Fibroblast of pulmonary artery (primary cell): Measurements from ENCODE around the gene PLB1.

ENCODE experiments used
- DNase-seq: peaks from one replicate; pipeline ENCODE4 v3.0.0-alpha.2; 2010; ENCODE audit warnings: low read depth
- H3K4me3 ChIP-seq: replicated peaks from 2 replicates; pipeline ENCODE4 v1.5.1; 2011; ENCODE audit warnings: low read depth, mild to moderate bottlenecking, control low read depth, low read length, moderate library complexity
- TF ChIP-seq, protein P1 (sequence below): IDR thresholded peaks from 2 replicates; pipeline ENCODE4 v1.5.1; 2011; ENCODE audit warnings: mild to moderate bottlenecking, control low read depth, low read length, inconsistent platforms; ENCODE audit errors: missing control alignments

The PLB1 gene

DNA sequence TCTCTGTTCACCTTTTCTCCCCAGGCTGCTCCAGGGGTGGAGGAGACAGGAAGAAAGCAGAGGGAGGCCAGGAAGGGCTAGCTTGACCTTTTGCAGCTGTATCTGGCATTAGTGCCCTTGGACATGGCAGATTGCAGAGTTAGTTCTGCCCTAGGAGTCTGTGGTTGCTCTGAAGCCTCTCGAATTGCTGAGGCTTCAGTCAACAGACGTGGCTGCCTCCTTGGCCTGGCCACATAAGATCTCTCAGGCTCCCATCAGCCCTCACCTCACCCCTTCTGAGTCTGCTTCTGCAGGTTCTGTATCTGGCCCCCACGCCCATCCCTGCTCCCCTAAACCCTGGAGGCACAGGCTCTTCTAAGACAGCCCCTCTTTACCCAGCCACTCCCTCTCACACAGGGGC lies 18.2 kb upstream of the PLB1 start:
- H3K4me3 ChIP-seq: no peak overlapping the region
- DNase-seq: no peak
- TF ChIP-seq, protein P1, sequence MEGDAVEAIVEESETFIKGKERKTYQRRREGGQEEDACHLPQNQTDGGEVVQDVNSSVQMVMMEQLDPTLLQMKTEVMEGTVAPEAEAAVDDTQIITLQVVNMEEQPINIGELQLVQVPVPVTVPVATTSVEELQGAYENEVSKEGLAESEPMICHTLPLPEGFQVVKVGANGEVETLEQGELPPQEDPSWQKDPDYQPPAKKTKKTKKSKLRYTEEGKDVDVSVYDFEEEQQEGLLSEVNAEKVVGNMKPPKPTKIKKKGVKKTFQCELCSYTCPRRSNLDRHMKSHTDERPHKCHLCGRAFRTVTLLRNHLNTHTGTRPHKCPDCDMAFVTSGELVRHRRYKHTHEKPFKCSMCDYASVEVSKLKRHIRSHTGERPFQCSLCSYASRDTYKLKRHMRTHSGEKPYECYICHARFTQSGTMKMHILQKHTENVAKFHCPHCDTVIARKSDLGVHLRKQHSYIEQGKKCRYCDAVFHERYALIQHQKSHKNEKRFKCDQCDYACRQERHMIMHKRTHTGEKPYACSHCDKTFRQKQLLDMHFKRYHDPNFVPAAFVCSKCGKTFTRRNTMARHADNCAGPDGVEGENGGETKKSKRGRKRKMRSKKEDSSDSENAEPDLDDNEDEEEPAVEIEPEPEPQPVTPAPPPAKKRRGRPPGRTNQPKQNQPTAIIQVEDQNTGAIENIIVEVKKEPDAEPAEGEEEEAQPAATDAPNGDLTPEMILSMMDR: no peak

DNA sequence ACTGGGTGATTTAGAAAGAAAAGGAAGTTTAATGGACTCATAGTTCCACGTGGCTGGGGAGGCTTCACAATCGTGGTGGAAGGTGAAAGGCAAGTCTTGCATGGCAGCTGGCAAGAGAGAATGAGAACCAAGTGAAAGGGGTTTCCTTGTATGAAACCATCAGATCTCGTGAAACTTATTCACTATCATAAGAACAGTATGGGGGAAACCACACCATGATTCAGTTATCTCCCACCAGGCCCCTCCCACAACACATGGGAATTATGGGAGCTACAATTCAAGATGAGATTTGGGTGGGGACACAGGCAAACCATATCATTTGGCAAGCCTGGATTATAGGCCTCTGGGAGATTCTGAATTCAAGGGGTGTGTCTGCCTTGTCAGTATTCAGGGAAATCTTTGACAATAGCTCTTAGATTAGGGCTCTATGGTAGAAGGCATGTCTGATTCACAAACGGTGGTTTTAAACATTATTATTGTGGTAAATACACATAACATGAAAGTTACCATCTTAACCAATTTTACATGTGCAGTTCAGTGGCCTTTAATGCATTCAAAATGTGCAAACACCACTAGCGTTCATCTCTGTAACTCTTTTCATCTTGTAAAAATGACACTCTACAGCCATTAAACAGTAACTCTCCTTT lies 15.3 kb upstream of the PLB1 start:
- TF ChIP-seq, protein P1: no peak
- no peak for DNase-seq
- no peak overlapping the region for H3K4me3 ChIP-seq

DNA sequence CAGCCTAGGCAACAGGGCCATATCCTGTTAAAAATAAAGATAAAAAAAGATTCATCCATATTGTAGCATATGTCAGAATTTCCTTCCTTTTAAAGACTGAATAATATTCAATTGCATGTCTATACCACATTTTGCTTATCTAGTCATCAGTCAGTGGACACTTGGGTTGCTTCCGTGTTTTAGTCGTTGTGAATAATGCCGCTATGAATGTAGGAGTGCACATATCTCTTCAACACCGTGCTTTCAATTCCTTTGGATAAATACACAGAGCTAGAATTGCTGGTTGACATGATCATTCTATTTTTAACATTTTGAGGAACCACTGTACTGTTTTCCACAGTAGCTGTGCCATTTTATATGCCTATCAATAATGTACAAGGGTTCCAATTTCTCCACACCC lies 14.0 kb upstream of the PLB1 start:
- DNase-seq: no peak
- no peak overlapping the region for H3K4me3 ChIP-seq
- TF ChIP-seq, protein P1: no peak

DNA sequence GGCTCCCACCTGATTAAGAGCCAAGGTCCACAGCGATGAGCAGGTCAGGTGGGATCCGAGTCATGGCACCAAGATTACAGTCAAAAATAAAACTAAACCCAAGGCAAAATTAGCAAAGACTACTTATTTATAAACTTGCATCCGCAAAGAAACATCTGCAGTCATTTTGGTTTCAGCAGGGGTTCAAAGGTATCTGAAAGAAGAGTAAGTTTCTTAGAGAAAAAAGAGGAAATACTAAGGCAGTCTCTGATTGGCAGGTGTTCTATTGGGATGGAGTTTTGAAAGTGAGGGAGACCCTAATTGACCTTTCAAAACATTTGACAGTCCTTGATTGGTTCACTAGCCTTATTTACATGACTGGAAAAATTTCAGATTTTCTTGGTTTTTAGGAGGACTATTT lies 11.0 kb upstream of the PLB1 start:
- TF ChIP-seq, protein P1: no peak
- no peak for DNase-seq
- no peak overlapping the region for H3K4me3 ChIP-seq

DNA sequence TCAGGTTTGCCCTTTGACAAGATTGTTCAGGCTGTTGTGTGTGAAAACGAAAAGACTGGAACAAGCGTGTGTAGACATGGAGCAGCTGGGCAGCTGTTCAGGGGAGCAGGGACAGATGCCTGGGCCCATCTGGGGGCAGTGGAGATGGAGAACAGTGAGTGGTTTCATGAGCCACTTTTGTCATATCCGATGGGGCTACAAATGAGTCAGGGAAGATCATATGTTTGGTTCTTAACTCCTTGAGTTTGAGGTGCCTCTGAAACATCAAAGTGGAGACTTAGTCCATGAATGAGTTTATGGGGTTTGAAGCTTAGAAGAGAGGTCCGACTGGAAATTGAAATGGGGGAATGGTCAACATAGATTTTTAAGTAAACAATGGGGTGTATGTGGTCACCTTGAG lies 9.3 kb upstream of the PLB1 start:
- no peak overlapping the region for H3K4me3 ChIP-seq
- DNase-seq: no peak
- TF ChIP-seq, protein P1: no peak

DNA sequence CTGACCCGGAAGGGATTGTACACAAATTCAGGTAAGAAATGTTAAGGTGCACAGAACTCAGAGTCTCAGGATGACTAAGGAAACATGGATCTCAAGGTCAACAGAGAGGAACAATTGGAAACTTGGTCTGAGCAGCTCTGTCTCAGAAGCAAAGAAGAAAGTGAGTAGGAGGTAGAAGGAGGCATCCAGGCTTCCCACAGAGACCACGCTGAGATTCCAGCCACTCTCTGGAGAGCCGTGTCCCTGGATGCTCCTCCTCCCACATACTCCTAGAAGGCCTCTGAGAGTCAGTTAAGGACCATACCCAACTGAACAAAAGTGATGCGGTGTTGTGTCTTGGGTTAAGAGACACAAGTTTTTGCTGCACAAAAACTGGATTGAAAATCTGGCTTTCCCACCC lies 8.6 kb upstream of the PLB1 start:
- TF ChIP-seq, protein P1: no peak
- no peak for DNase-seq
- no peak overlapping the region for H3K4me3 ChIP-seq
